Measurements from ENCODE around the gene SIPA1L3.

DNA sequence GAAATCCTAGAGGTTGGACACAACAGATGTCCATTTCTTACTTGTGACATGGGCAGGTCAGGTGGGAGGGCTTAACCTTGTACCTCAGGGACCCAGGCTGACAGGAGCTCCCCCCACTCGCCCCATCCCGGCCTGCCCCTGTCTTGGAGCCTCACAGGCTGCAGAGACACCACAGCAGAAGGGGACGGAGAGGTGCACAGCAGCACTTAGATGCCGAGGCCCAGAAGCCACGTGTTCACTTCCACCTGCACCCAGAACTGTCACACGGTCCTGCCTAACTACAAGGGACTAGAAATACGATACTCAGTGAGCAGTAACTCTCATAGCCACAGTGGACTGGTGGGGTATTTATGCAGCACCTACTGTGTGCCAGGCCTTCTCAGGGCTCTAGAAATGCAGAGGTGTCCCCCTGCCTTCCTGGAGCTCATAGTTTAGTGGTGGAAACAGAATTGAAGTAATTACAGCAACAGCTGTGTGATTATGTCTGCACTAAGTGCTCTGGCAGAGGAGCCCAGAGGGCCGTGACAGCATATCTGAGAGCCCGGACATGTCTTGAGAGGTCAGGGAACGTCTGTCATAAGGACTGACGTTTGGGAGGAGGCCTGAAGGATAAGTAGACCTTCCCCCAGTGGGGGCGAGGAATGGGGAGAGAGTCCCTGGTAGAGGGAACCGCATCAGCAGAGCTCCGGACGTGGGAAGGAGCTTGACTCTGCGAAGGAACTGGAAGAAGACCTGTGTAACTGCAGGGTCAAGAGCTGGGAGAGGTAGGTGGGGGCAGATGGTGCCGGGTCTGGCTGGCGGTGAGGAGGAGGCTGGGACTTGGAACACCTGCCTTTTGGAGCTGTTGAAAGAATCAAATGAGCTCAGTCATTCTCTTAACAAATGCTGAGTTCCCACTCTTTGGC lies 130.0 kb downstream of the SIPA1L3 start:
- TF ChIP-seq POLR2A (IDR thresholded peaks at IDR 0.05), result no peak
- TF ChIP-seq, protein P1, sequence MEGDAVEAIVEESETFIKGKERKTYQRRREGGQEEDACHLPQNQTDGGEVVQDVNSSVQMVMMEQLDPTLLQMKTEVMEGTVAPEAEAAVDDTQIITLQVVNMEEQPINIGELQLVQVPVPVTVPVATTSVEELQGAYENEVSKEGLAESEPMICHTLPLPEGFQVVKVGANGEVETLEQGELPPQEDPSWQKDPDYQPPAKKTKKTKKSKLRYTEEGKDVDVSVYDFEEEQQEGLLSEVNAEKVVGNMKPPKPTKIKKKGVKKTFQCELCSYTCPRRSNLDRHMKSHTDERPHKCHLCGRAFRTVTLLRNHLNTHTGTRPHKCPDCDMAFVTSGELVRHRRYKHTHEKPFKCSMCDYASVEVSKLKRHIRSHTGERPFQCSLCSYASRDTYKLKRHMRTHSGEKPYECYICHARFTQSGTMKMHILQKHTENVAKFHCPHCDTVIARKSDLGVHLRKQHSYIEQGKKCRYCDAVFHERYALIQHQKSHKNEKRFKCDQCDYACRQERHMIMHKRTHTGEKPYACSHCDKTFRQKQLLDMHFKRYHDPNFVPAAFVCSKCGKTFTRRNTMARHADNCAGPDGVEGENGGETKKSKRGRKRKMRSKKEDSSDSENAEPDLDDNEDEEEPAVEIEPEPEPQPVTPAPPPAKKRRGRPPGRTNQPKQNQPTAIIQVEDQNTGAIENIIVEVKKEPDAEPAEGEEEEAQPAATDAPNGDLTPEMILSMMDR (IDR thresholded peaks at IDR 0.05), result no peak

Measured in heart left ventricle (tissue), 13 donors.